ENCODE results near the gene MAMDC4.

DNA sequence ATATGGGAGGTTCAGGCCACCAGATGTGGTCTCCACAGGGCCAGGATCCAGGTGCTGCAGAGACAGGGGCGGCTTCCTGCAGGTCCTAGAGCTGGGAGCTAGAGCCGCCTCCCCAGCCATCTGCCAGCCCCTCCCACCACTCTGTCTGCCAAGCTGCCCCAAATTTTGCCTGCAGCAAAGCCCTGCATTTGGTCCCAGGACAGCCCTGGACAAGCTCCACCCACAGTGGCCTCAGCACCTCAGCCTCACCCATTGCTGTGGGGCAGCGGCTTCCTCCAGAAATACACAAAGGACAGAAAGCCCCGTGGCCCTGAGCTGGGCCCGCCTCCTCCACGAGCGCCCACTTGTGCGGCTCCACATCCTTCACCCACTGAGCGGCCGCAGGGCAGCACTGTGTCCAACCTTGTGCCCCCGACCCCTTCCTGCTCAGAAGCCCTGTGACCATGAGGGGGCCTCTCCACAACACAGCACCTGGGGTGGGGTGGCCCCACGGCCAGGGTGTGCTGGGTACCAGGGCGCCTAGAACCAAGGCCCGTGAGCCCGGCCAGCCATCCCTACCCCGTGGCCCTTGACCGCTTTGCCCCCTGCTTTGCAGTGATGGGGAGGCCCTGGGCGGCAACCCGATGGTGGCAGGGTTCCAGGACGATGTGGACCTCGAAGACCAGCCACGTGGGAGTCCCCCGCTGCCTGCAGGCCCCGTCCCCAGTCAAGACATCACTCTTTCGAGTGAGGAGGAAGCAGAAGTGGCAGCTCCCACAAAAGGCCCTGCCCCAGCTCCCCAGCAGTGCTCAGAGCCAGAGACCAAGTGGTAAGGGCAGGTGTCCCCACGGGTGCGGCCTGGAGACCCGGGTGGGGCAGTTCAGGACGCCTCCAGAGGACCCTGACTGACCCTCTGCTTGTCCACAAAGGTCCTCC lies 13.6 kb upstream of the MAMDC4 start:
- TF ChIP-seq CTCF (IDR thresholded peaks at IDR 0.05; ENCODE audit: insufficient read depth, low read depth, low read length) = no peak
- no peak for TF ChIP-seq EZH2 (IDR thresholded peaks at IDR 0.05; ENCODE audit: insufficient read depth, low read length)
